Raji (cell line): ENCODE results near the gene TECPR1.

ENCODE experiments used
- POLR2A ChIP-seq: IDR thresholded peaks from 2 replicates; pipeline ENCODE4 v1.6.1; 2011; ENCODE audit warnings: low read depth, low read length, control low read depth; ENCODE audit not compliant: insufficient read depth

The TECPR1 gene

DNA sequence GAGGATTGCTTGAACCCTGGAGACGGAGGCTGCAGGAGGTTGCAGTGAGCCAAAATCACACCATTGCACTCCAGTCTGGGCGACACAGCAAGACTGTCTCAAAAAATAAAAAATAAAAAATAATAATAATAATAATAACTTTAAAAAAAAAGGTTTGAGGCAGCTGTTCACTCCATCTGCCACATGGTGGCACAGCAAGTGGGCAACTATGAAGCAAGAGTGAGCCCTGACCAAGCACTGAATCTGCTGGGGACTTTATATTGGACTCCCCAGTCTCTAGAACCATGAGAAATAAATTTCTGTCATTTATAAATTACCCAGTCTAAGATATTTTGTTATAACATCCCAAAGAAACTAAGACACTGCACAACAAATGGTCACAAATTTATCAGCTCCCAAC is 14.8 kb upstream of the TECPR1 start:
- TF ChIP-seq POLR2A: no peak

DNA sequence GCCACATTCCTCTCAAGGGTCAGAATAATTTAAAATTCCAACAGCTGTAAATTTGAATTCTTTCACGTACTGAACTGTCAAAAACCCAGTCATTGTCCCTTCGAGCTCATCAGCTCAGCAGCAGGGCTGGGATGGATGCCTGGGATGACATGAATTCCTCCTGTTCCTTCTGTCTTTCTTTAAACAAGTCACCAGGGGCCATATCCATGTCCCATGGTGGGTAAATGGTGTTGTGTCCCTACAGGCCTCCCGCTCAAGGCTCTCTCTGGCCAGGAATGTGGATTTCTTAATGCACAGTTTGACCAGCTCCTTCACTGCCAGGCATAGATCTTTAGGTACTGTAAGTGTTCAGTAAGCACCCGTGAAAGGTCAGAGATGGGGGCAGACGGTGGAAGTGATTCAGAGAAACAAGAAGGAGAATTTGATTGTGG is 13.8 kb upstream of the TECPR1 start:
- TF ChIP-seq POLR2A: no peak

- no peak for TF ChIP-seq POLR2A
Measured at GRCh38 chr7:98257701-98258100, 5.7 kb upstream of the TECPR1 start.

DNA sequence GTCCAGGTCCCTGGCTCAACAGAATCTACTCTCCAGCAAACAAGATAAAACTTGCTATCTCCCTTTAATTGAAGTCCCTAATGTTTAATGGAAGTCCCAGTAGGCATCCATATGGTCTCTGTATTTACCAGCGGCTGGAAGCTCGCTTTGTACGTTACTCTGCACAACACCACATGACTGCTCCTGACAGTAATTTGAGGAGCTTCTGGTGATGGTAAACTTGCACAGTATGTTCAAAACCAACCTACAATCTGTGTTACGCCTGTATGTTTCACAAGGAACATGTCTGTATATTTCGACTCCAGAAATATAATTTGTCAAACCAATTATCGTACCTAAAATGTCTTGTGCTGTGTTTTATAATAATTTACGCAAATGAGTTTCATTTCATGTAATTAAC is 4.4 kb upstream of the TECPR1 start:
- no peak for TF ChIP-seq POLR2A

- TF ChIP-seq POLR2A: no peak
Measured at GRCh38 chr7:98254951-98255610, 3.0 kb upstream of the TECPR1 start.

GRCh38 chr7:98254516-98254915 is 2.5 kb upstream of the TECPR1 start:
- no peak for TF ChIP-seq POLR2A

- no peak for TF ChIP-seq POLR2A
Measured at GRCh38 chr7:98252425-98253054, 508 bp upstream of the TECPR1 start.

DNA sequence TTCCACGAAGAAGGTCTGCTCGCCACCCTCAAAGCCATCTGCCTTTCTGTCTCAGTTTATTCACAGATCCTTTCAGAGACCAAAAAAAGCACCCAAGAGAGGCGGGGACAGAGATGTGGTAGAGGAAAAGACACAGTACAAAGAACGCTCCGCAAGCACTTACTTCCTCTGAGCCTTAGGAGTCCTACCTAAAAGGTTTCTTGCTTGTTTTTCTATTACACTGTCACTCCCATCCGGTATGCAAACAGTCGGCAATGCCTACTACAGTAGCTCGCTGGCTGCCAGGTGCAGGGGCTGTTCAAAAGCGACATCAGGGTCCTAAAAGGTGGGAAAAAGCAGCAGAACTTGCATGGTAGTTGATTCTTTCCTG is 816 bp downstream of the TECPR1 start:
- TF ChIP-seq POLR2A: no peak

DNA sequence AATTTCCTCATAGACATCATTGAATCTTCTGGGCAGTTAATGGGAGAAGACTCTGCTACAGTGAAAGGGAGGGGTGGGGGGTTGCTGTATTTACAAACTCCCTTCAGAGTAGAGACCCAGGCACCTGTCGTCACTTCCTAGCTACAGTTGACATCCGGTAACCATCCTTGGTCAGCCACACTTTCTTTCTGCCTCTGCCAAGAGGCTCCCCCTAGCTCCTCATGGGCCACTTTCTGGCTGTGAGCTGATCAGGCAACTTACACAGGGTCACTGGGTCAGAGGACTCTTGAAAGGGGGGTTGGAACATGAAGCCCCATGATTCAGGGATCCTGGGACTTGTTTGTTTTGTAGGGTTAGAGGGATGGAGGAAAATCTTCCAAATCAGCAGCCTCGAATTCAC is 1.2 kb downstream of the TECPR1 start:
- no peak for TF ChIP-seq POLR2A

DNA sequence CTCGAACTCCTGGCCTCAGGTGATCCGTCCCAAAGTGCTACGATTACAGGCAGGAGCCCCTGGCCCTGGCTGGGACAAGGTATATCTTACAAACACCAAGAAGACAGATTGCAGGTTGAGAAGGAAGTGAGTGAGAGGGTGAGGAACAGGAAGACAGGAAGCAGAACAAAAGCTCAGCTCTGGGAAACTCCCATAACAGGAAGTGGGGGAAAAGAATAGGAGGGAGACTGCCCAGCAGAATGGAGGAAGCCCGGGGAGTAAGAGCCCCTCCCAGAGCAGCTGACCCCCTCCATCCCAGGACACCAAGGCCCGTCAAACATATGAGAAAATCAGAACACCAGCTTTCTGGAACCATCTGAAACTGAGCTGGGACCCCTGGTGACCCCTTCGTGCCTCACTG is 2.9 kb downstream of the TECPR1 start:
- no peak for TF ChIP-seq POLR2A

DNA sequence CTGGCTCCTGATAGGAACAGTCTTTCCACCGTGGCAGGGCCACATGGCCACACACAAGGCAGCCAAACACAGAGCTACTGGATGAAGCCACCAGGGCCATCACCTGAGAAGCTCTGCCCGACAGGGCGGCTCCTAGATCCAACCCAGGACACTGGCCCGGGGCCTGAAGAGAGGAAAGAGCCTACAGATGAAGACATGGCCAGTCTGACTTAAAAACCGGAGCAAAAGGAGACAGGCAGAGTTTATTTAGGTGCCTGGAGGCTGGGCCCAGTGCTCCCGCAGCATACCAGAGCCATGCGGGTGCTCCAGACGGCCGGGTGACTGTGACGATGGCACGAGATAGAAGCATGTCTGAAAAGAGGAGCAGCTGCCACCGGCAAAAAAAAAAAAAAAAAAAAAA is 3.9 kb downstream of the TECPR1 start:
- TF ChIP-seq POLR2A: no peak

DNA sequence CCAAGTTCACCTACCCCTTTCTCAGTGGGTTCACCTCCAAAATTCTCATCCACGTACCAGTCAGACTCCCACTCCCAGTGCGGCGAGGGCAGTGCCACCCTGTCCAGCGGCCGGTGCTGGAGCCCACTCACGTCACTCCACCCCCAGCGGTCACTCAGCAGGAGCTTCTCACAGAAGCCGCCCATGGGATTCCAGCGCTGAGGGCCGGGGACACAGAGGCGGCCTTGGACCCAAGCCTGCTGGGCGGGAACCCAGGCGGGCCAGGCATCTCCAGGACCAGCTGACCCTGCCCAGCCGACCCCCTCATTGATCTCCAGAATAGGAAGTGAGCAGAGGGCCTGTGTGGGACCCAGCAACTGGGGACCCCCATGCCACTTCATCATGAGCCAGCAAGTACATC is 7.2 kb downstream of the TECPR1 start:
- no peak for TF ChIP-seq POLR2A

GRCh38 chr7:98242934-98243333 is 9.1 kb downstream of the TECPR1 start:
- no peak for TF ChIP-seq POLR2A

DNA sequence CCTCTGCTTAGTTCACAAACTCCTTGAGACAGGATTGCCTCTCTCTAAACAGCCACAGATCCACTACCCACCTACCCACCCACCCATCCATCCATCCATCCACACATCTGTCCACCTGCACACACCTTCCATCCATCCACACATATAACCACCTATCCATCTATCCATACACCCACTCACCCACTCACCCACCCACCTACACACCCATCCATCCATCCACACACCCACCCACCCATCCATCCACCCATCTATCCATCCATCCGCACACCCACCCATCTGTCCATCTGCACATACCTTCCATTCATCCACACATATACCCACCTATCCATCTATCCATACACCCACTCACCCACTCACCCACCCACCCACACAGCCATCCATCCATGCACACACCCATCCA is 9.7 kb downstream of the TECPR1 start:
- no peak for TF ChIP-seq POLR2A

DNA sequence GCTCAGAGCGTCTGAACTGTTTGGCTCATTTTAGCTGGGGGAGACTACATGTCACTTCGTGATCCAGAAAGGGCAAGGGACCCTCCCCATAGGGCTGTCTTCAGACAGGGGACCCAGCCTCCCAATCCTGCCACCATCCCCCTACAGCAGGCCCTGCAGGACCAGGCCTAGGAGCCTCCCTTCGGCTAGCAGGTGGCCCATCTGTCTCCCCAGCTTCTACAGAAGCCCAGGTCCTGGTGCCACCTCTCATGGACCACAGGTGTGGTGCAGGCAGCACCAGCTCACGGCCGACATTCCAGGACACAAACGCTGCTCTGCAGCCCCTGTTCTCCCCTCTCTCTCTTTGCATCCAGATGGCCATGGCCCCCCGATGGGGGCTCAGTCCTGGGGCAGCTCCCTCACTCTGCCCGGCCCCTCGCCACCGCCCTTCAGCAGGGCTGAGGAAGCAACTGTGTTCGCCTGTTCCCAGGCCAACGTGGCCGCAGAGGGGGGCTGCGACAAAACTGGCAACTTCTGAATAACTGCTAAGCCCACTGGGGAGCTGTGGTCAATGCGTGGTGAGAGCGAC is 10.3 kb downstream of the TECPR1 start:
- TF ChIP-seq POLR2A: no peak

DNA sequence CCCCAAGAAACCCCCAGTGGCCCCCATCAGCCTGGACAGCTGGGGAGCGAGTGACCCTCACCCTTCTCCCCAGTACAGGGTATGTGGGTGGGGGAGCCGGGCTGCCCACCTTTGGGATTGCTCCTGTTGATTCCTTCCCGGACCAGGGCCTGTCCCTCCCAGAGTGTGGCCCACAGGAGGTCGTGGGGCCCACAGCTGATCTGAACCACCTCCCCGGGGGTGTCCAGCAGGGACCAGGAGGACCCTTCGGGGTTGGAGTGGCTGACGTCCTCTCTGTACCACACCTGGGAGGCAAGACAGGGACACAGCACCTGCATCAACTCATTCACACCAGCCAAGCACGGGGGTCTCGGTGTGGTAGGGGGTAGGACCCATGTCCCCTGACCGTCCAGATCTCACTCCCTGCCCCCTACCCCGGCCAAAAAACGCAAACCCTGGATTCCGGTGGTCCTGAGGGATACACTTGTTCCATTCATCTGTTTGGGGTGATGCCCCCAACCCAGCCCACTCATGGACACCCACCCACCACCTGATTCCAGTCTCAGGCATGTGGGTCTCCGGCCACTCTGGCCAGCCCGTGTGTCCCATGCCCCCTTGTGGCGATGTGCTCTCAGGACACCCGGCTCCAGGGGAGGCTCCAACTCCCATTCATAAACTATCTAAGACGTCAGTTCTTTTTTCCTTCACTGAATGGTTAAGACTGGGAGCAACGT is 10.9 kb downstream of the TECPR1 start:
- no peak for TF ChIP-seq POLR2A
